Neural cell (in vitro differentiated cells): ENCODE measurements around the gene CNOT10. TPM values are rescaled to one million over a fixed set of nuclear protein-coding genes. Genes with fewer than 3 reads are reported as not detected.
A peak's percentile ranks its signal among the peaks of the same experiment; 100 is the strongest.

Source experiments
- H2AFZ ChIP-seq: fragments of 200-600, 300-800 bp; sonication (generic), shearing (Covaris generic); 2 replicates; pipeline ENCODE4 v1.6.0; 2014; ENCODE audit warnings: low read depth, mild to moderate bottlenecking, antibody characterized with exemption, low read length, moderate library complexity
- H3F3A ChIP-seq: fragments of 200-600 bp; shearing (Covaris generic); 2 replicates; pipeline ENCODE4 v1.6.1; 2016; ENCODE audit warnings: mild to moderate bottlenecking, moderate library complexity, mixed read lengths, antibody characterized with exemption, low read length; ENCODE audit not compliant: insufficient read depth, poor library complexity, severe bottlenecking
- H3K27ac ChIP-seq: fragments of 200-600, 300-800 bp; sonication (generic), shearing (Covaris generic); 2 replicates; pipeline ENCODE4 v1.5.1; 2014; ENCODE audit warnings: mild to moderate bottlenecking, low read length, moderate library complexity
- H3K27me3 ChIP-seq: fragments of 300-800, 200-600 bp; sonication (generic), shearing (Covaris generic); 2 replicates; pipeline ENCODE4 v1.6.0; 2014; ENCODE audit warnings: mild to moderate bottlenecking, low read depth, low read length, moderate library complexity; ENCODE audit not compliant: insufficient read depth
- H3K36me3 ChIP-seq: fragments of 300-800, 200-600 bp; sonication (generic), shearing (Covaris generic); 2 replicates; pipeline ENCODE4 v1.5.1; 2014; ENCODE audit warnings: mild to moderate bottlenecking, antibody characterized with exemption, low read length, moderate library complexity; ENCODE audit not compliant: insufficient read depth
- H3K4me2 ChIP-seq: fragments of 300-800, 200-600 bp; sonication (generic), shearing (Covaris generic); 2 replicates; pipeline ENCODE4 v1.6.0; 2014; ENCODE audit warnings: mild to moderate bottlenecking, low read length
- H3K4me3 ChIP-seq: fragments of 300-800, 200-600 bp; sonication (generic), shearing (Covaris generic); 2 replicates; pipeline ENCODE4 v1.5.1; 2014; ENCODE audit warnings: mild to moderate bottlenecking, low read length, moderate library complexity
- H3K79me2 ChIP-seq: fragments of 200-600 bp; shearing (Covaris generic); replicated peaks from 2 replicates; pipeline ENCODE4 v1.6.0; 2014; ENCODE audit warnings: mild to moderate bottlenecking, low read length, moderate library complexity; ENCODE audit not compliant: insufficient read depth
- H3K9ac ChIP-seq: fragments of 300-800, 200-600 bp; sonication (generic), shearing (Covaris generic); 2 replicates; pipeline ENCODE4 v1.6.1; 2016; ENCODE audit warnings: mild to moderate bottlenecking, low read length, mixed read lengths
- H3K9me2 ChIP-seq: fragments of 200-600 bp; shearing (Covaris generic); 2 replicates; pipeline ENCODE4 v1.6.1; 2016; ENCODE audit warnings: mild to moderate bottlenecking, low read length, mixed read lengths; ENCODE audit not compliant: insufficient read depth
- H3K9me3 ChIP-seq: fragments of 200-600, 300-800 bp; sonication (generic), shearing (Covaris generic); 2 replicates; pipeline ENCODE4 v1.6.1; 2016; ENCODE audit warnings: mild to moderate bottlenecking, mixed run types, low read length, moderate library complexity, mixed read lengths
- H4K20me1 ChIP-seq: fragments of 200-600 bp; shearing (Covaris generic); 2 replicates; pipeline ENCODE4 v1.6.1; 2016; ENCODE audit warnings: mild to moderate bottlenecking, mixed run types; ENCODE audit not compliant: insufficient read depth
- CTCF ChIP-seq: fragments of 450-650 bp; IDR thresholded peaks from 2 replicates; pipeline ENCODE4 v1.5.1; 2014; ENCODE audit warnings: antibody characterized with exemption, mild to moderate bottlenecking, moderate library complexity; ENCODE audit not compliant: poor library complexity, severe bottlenecking
- EP300 ChIP-seq: fragments of 450-650 bp; conservative IDR thresholded peaks from 2 replicates; pipeline ENCODE4 v1.6.1; 2014; ENCODE audit warnings: antibody characterized with exemption, mild to moderate bottlenecking, moderate library complexity; ENCODE audit not compliant: poor library complexity, severe bottlenecking
- EZH2 ChIP-seq: fragments of 200-600, 300-800 bp; shearing (Covaris generic), sonication (generic); IDR thresholded peaks from 2 replicates; pipeline ENCODE4 v1.6.1; 2014; ENCODE audit warnings: antibody characterized with exemption, low read length, borderline replicate concordance, mild to moderate bottlenecking; ENCODE audit not compliant: insufficient read depth, poor library complexity, severe bottlenecking
- MXI1 ChIP-seq: fragments of 450-650 bp; conservative IDR thresholded peaks from 2 replicates; pipeline ENCODE4 v1.6.1; 2014; ENCODE audit warnings: antibody characterized with exemption, mild to moderate bottlenecking; ENCODE audit not compliant: poor library complexity, severe bottlenecking
- POLR2AphosphoS5 ChIP-seq: IDR thresholded peaks from 2 replicates; pipeline ENCODE4 v1.6.1; 2012
- RAD21 ChIP-seq: fragments of 450-650 bp; conservative IDR thresholded peaks from 2 replicates; pipeline ENCODE4 v1.6.1; 2014; ENCODE audit warnings: antibody characterized with exemption, mild to moderate bottlenecking, moderate library complexity
- REST ChIP-seq: IDR thresholded peaks from 2 replicates; pipeline ENCODE4 v1.6.1; 2012; ENCODE audit warnings: borderline replicate concordance
- SMC3 ChIP-seq: fragments of 450-650 bp; conservative IDR thresholded peaks from 2 replicates; pipeline ENCODE4 v1.6.1; 2014; ENCODE audit warnings: antibody characterized with exemption, mild to moderate bottlenecking, moderate library complexity; ENCODE audit not compliant: poor library complexity
- TAF1 ChIP-seq: IDR thresholded peaks from 2 replicates; pipeline ENCODE4 v1.6.1; 2012; ENCODE audit warnings: low read depth
- polyA plus RNA-seq: library from polyadenylated mRNA; depleted of rRNA; stranded (reverse); fragments of >200 nt; gene quantifications from 2 replicates; pipeline ENCODE4 v1.2.3, GENCODE V29; 2014

The CNOT10 gene
- polyA plus RNA-seq, 1 donor from 2014 or later, result 53.8 TPM

DNA sequence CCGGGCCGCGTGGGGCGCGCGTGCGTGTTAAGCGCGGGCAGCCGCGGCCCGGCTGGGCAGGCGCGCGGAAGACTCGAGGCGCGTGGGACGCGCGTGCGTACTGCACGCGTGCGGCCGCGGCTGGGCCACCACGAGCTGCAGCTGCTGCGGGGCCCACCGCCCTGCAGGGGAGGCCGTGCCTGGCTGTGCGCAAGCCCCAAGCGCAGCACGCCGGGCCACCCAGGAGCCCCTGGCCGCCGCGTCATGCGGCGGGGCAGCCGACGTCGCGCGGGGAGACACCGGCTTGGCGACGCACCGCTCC is 132.2 kb downstream of the CNOT10 start:
- no peaks in the 10 kb centered on the region for H3K36me3 ChIP-seq
- H3K79me2 ChIP-seq, result peaks cover 43% of the 10 kb centered on the region
- H3K4me2 ChIP-seq, result peak overlapping the region; percentile 69
- peak overlapping the region; percentile 14 for H2AFZ ChIP-seq
- no peak for TF ChIP-seq SMC3
- TF ChIP-seq MXI1, result peak; percentile 6
- no peak for TF ChIP-seq EP300
- H3K9me2 ChIP-seq, result no peaks in the 10 kb centered on the region
- no peaks in the 10 kb centered on the region for H3K9me3 ChIP-seq
- H3K4me3 ChIP-seq, result peak overlapping the region; percentile 97
- H3K9ac ChIP-seq, result peak overlapping the region; percentile 90
- no peaks in the 10 kb centered on the region for H3F3A ChIP-seq
- H4K20me1 ChIP-seq, result peaks cover 31% of the 10 kb centered on the region
- H3K27ac ChIP-seq, result peak overlapping the region; percentile 83
- peaks cover 50% of the 10 kb centered on the region for H3K27me3 ChIP-seq

DNA sequence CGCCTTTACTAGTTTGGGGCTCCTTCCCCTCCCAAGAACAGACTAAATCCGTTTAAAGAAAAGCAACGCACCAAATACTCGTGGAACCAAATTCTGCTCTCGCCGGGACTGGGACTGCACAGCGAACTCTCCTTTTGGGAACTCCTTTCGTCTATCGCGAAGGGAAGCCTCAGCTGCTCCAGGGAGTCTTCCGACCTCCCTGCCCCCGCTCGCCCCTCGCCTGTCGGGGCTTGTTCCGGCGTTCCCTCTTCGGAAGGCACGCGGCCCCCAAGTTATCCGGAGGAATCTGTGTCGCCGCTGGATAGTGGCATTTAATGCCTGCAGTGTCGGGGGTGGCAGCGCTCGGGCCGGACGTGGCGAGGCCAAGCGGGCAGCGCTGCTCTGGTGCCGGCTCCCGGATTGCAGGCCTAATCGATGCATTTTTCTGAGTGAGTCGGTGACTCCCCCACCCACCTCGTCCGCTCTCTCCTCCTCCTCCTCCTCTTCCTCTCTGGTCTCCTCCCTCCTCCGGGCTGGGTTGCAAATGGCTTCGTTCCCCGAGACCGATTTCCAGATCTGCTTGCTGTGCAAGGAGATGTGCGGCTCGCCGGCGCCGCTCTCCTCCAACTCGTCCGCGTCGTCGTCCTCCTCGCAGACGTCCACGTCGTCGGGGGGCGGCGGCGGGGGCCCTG is 132.7 kb downstream of the CNOT10 start, which contains the start of gene TRIM71:
TRIM71 (plus strand) TSS at position 440 of the 671 bp plus-strand sequence; CDS start at position 524, 84 bp downstream.
- Histone ChIP-seq H3K4me2 (peak within 1 kb of the TSS; percentile 76), H2AFZ (peak within 1 kb of the TSS; percentile 63), H3K27me3 (peaks cover 55% of the 10 kb centered on the region), H3K9ac (peak within 1 kb of the TSS; percentile 90), H3F3A (no peaks in the 10 kb centered on the region), H3K79me2 (peaks cover 47% of the 10 kb centered on the region), H3K9me2 (no peaks in the 10 kb centered on the region), H4K20me1 (peaks cover 36% of the 10 kb centered on the region), H3K27ac (peak within 1 kb of the TSS; percentile 83), H3K36me3 (no peaks in the 10 kb centered on the region), H3K4me3 (peak within 1 kb of the TSS; percentile 97), H3K9me3 (no peaks in the 10 kb centered on the region)
- TF ChIP-seq RAD21, result no peak
- TF ChIP-seq POLR2AphosphoS5, result peak; percentile 8
- no peak for TF ChIP-seq EZH2

DNA sequence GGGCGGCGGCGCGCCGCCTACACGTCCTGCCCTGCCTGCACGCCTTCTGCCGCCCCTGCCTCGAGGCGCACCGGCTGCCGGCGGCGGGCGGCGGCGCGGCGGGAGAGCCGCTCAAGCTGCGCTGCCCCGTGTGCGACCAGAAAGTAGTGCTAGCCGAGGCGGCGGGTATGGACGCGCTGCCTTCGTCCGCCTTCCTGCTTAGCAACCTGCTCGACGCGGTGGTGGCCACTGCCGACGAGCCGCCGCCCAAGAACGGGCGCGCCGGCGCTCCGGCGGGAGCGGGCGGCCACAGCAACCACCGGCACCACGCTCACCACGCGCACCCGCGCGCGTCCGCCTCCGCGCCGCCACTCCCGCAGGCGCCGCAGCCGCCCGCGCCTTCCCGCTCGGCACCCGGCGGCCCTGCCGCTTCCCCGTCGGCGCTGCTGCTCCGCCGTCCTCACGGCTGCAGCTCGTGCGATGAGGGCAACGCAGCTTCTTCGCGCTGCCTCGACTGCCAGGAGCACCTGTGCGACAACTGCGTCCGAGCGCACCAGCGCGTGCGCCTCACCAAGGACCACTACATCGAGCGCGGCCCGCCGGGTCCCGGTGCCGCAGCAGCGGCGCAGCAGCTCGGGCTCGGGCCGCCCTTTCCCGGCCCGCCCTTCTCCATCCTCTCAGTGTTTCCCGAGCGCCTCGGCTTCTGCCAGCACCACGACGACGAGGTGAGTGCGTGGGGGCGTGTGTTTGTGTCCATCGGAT is 133.4 kb downstream of the CNOT10 start:
- no peaks in the 10 kb centered on the region for H3F3A ChIP-seq
- no peaks in the 10 kb centered on the region for H3K9me3 ChIP-seq
- peaks cover 38% of the 10 kb centered on the region for H4K20me1 ChIP-seq
- peak overlapping the region; percentile 76 for H3K4me2 ChIP-seq
- H3K9ac ChIP-seq, result peak overlapping the region; percentile 90
- no peaks in the 10 kb centered on the region for H3K36me3 ChIP-seq
- no peak overlapping the region for H2AFZ ChIP-seq
- peak overlapping the region; percentile 97 for H3K4me3 ChIP-seq
- H3K27ac ChIP-seq, result no peak overlapping the region
- no peak for TF ChIP-seq EZH2
- TF ChIP-seq MXI1, result peak; percentile 33
- TF ChIP-seq POLR2AphosphoS5, result peak; percentile 46
- H3K9me2 ChIP-seq, result no peaks in the 10 kb centered on the region
- peaks cover 55% of the 10 kb centered on the region for H3K79me2 ChIP-seq
- H3K27me3 ChIP-seq, result peaks cover 58% of the 10 kb centered on the region

DNA sequence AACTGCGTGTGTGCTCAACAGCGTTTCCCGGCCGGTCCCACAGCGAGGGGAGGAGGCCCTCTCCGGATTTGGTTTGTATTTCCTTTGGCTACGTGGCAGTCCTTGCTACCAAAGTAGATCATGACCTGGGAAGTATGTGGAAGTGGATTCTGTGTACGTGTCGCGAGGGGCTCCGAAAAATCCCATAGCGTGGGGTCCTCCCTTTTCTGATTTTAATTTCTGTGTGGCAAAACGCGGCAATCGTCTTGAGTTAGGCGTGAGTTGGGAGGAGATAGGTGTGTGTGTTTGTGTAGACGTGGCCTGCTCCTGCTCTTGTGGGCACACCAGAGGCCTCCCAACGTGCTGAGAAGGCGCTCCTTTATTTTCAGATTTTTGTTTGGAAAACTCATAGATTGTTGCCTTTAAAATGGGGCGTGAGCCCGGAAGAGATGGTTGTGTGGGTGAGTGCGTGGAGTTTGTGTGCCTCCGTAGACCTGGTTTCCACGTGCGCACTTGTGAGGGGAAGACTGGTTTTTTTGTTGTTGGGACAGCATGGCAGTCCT is 134.1 kb downstream of the CNOT10 start:
- Histone ChIP-seq H4K20me1 (peaks cover 38% of the 10 kb centered on the region), H3K9ac (peak overlapping the region; percentile 90), H3K27me3 (peaks cover 58% of the 10 kb centered on the region), H3K4me3 (peak overlapping the region; percentile 97), H2AFZ (no peak overlapping the region), H3K9me3 (no peaks in the 10 kb centered on the region), H3K79me2 (peaks cover 61% of the 10 kb centered on the region), H3K36me3 (no peaks in the 10 kb centered on the region), H3K4me2 (peak overlapping the region; percentile 76), H3K9me2 (no peaks in the 10 kb centered on the region), H3F3A (no peaks in the 10 kb centered on the region), H3K27ac (no peak overlapping the region)
- TF ChIP-seq SMC3, result no peak
- TF ChIP-seq EZH2, result no peak
- no peak for TF ChIP-seq CTCF
- no peak for TF ChIP-seq MXI1
- TF ChIP-seq EP300, result no peak
- no peak for TF ChIP-seq REST
- no peak for TF ChIP-seq POLR2AphosphoS5
- no peak for TF ChIP-seq TAF1
- TF ChIP-seq RAD21, result no peak
